LNCaP clone FGC (cell line): ENCODE data around the gene CDC42EP1.
A peak's percentile ranks its signal among the peaks of the same experiment; 100 is the strongest.

ENCODE experiments used
- DNase-seq: peaks from one replicate; pipeline ENCODE4 v3.0.0-alpha.2; 2011; ENCODE audit warnings: low read depth
- H3K4me3 ChIP-seq: 2 replicates; pipeline ENCODE4 v1.5.1; 2011; ENCODE audit warnings: mild to moderate bottlenecking, low read depth, low read length, control low read depth
- TF ChIP-seq, protein P1 (sequence below): IDR thresholded peaks from 2 replicates; pipeline ENCODE4 v1.5.1; 2012; ENCODE audit warnings: mild to moderate bottlenecking; ENCODE audit not compliant: control insufficient read depth, insufficient read depth; ENCODE audit errors: extremely low read depth

Gene CDC42EP1

DNA sequence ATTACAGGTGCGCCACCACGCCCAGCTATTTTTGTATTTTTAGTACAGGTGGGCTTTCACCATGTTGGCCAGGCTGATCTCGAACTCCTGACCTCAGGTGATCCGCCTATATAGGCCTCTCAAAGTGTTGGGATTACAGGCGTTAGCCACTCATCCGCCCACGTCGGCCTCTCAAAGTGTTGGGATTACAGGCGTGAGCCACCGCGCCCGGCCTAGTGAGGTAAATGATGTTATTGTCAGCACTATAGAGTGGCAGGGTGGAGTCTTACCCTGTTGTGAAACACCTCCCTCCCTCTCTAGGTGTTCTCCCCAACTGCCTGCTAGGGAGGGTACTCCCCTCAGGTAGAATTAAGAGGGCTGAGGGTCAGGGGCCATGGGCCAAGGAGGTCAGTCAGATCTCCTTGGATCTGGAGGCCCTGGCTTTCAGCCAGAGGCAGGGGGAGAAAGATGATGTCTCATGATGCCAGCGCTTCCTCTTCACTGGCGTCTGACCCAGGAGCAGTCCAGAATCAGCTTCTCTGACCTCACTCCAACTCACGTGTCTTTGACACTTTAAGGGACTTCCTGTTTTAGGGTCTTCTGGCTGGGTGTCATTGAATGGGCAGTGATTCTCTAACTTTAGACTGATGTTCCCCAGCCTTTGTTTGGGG lies 50.3 kb downstream of the CDC42EP1 start:
- no peak for DNase-seq
- H3K4me3 ChIP-seq = peak overlapping the region; percentile 97
- TF ChIP-seq, protein P1, sequence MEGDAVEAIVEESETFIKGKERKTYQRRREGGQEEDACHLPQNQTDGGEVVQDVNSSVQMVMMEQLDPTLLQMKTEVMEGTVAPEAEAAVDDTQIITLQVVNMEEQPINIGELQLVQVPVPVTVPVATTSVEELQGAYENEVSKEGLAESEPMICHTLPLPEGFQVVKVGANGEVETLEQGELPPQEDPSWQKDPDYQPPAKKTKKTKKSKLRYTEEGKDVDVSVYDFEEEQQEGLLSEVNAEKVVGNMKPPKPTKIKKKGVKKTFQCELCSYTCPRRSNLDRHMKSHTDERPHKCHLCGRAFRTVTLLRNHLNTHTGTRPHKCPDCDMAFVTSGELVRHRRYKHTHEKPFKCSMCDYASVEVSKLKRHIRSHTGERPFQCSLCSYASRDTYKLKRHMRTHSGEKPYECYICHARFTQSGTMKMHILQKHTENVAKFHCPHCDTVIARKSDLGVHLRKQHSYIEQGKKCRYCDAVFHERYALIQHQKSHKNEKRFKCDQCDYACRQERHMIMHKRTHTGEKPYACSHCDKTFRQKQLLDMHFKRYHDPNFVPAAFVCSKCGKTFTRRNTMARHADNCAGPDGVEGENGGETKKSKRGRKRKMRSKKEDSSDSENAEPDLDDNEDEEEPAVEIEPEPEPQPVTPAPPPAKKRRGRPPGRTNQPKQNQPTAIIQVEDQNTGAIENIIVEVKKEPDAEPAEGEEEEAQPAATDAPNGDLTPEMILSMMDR = no peak

- H3K4me3 ChIP-seq = no peak overlapping the region
- TF ChIP-seq, protein P1 = no peak
- DNase-seq = no peak
These were observed 50.9 kb downstream of the CDC42EP1 start for GRCh38 chr22:37611207-37611606.

DNA sequence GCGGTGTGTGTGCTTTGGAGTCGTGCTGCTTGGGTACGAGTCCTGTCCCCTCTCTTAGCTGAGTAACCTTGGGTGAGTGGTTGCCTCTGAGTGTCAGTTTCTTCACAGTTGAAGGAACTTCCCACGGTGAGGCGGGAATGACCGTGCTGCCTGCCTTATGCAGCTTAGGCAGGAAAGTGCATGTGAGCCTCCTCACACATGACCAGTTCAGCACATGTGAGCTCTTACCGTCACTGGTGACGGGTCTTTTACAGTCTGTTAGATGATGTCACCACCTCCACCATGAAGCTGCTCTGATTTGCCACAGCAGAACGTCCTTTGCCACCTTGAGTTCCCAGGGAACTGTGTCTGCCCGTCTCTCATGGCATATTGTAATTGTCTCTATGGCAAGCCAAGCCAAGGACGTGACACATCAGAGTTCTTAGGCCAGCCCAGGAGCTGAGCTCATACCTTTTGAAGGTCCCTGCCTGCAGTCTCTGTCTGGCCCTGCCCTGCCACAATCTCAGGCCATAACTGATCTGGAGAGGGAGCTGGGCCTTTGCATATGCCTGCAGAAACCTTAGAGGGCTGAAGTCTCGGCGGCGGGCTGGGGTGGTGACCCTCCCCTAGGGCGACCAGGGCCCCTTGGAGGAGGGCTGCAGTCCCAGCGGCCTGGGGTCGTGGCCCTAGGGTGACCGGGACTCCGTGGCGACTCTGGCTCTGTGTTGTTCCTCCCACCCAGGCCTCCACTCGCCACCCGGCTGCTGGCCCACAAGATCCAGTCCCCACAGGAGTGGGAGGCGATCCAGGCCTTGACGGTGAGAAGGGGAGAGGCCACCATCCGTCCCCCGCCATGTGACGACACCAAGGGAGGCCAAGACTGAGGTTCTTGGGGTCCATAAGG lies 56.2 kb downstream of the CDC42EP1 start:
- no peak for DNase-seq
- TF ChIP-seq, protein P1 = no peak
- no peak overlapping the region for H3K4me3 ChIP-seq

DNA sequence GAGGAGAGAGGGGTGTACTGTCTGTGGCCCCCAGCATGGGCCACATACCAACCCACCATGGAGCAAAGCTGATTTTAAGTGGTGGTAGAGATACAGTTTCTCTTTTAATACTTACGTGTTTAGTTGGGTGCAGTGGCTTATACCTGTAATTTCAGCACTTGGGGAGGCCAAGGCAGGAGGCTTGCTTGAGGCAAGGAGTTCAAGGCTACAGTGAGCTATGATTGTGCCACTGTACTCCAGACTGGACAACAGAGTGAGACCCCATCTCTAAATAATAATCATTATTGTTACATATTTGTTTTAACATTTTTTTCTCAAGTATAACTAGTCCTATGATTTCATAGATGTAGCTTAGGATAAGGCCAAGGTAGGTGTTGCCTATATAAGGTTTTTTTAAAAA lies 57.2 kb downstream of the CDC42EP1 start:
- H3K4me3 ChIP-seq = no peak overlapping the region
- no peak for DNase-seq
- TF ChIP-seq, protein P1 = no peak

DNA sequence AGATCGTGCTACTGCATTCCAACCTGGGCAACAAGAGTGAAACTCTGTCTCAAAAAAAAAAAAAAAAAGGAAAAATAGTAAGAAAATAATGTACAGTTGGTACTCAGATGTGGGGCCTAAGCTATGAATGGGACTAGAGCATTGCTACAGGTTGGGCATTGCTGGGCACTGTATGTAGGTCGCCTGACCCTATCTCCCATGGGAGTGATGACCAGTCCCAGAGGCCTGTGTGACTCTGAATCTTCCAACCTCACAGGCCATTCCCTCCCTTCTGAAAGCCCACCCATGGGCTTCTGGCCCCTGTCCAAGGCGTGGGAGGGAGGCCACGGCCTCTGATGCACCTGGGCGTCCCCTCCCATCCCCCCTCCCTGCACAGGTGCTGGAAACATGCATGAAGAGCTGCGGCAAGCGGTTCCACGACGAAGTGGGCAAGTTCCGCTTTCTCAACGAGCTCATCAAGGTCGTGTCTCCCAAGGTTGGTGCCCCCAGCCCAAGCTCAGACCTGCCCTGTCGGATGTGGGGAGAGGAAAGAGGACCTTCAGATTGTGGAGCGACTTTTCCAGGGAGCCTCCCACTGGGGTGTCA lies 57.9 kb downstream of the CDC42EP1 start:
- TF ChIP-seq, protein P1 = no peak
- H3K4me3 ChIP-seq = no peak overlapping the region
- no peak for DNase-seq

DNA sequence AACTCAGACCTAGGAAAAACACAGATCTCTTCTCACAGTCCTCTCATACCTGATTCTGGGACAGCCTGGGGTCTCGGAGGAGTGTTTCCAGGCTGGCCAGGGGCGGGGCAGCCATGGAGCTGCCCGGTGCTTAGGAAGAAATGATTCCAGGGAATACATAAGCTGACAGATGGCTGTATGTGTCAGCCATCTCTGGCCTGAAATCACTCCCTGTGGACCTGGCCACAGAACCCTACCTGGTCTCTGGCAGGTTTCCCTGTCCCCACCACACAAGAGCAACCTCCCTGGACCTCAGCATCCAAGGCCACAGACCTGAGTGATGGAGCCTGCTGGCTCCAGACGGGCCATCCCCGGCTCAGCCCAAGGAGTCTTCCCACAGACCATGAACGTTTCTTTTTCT lies 58.4 kb downstream of the CDC42EP1 start:
- no peak for DNase-seq
- TF ChIP-seq, protein P1 = no peak
- H3K4me3 ChIP-seq = no peak overlapping the region
